HG02678 (cell line): Measurements from ENCODE around the gene GAS7.

Experiments used
- ATAC-seq: cut with Tn5 transposase; IDR thresholded peaks from one replicate; pipeline ENCODE4 v1.9.1; 2021; ENCODE audit warnings: mild to moderate bottlenecking, moderate library complexity; ENCODE audit not compliant: unreplicated experiment

Gene GAS7

DNA sequence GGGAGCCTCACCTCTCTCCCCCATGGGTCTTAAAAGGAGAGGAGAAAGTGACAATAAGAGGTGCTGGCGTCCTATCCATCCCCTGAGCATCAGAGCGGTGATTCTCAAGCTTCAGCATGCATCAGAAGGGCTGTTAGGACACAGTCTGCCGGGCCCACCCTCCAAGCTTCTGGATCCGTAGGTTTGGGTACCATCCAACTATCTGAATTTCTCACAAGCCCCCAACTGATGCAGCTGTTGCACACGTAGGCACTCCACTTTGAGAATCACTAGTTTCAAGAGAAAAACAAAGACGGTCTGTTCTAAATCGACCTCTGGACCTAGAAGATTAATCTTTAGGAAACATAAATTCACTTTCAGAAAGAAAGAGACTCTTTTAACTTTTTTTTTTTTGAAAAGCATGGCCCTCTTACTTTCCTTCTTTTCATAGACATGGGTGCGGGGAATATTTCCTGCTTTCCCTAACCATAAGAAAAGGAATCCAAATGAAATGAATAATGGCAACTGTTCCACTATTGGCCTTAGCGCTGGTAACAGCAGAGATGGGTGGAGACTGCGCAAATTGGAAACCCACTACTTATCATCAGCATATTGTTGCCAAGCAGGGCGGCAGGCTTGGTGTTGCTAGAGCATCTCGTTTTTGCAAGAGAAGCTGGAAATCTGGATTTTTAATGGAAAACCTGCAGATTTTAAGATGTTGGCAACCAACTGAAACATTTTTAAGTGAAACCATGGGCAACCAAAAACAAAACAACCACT lies 144.4 kb downstream of the GAS7 start:
- ATAC-seq: no peak

DNA sequence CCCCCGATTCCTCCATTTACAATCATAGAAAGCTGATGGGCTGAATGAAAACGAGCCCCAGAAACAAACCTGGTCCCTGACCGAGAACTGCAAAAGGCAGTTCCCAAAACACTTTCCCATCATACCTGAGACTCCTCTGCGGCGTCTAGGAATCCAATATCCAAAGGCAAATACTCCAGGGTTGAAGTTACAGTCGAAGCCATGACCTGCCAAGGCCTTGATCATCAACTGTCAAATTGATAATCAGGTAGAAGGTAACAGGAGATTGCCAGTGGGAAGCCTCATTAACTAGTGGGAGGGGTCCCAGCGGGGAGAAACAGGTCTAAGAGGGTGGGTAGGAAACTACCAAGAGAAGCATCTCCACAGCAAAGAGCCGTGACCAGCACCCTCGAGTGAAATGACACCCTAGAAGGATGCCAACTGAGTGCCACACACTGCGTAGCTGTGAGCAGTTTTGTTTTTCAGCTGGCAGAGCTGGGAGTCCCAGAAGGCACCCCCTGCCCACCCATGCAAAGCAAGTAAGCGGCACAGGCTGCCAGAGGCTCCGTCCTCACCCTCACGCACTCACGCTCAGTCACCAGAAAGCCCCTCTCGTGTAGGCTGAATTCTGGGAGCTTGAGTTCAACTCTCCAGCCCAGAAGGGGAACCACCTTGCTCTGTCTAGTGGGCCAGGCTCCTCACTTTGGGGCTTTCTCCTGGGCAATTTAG lies 146.1 kb downstream of the GAS7 start:
- ATAC-seq: peak; percentile 44

DNA sequence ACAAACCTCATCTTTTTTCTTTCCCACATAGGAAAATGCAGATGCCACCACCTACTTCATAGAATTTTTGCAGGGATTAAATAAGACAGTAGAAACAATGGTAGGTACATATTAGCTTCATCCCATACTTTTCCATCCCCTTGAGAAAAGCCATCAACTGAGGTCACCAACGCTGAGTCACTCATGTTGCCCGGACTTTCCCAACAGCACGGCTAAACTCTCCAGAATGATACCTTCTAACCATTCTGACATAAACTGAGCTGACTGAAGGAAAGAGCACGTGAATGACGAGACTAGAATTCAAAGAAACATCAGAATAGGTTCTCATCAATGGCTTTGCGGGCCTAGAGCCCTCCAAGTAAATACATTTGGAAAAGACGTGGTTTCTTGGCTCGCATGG lies 147.3 kb downstream of the GAS7 start:
- peak; percentile 15 for ATAC-seq

DNA sequence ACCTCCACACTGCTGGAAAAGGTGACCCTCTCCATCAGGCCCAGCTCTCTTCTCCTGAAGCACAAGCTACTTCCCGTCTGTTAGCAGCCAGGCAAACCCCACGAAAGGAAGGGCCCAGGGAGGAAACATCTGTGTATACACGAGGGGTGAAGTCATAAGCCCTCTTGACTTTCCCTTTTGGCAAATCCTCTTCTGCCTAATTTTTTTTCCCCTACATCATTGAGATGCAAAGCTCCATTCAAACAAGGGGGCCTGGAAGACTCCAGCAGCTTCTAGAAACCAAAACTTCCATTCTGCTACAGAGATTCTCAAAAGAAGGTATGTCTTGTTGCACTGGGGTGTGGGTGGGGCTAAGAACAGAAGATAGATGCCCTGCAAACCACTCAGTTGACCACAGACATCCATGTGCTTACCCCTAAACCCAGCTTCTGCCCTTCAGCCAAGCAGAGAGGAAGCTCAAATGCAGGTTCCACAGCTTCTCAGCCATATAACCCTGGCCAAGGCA lies 147.8 kb downstream of the GAS7 start:
- peak; percentile 54 for ATAC-seq

DNA sequence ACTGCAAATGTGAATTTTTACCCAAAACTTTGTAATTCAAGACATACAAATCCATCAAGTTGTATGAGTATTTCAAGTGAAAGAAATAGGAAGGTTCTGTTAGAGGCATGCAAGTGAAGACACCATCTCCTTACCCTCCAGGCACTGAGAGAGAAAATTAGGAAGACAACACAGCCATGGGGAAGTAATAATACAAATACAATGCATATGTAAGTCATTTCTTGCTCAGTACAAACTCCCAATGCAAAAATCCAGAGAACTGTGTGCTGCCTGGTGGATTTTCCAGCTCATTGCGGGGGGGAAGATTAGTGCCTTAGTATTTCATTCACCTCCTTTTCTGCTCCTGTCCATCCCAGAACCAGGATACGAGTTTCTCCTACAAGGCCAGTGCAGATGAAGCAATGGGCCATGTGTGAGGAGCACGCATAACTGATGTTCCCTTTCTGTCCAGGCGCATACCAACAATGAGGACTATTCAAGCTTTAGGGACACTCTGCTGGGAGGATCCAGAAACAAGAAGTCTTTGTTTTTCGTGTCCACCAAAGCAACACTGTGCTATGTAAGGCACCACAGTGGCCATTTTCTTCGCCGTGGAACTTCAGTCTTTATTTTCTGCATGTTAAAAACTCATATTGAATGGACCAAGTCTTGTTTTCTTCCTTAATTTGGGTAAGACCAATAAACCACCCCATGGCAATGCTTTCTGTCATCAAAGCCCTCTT lies 149.6 kb downstream of the GAS7 start:
- ATAC-seq: no peak

DNA sequence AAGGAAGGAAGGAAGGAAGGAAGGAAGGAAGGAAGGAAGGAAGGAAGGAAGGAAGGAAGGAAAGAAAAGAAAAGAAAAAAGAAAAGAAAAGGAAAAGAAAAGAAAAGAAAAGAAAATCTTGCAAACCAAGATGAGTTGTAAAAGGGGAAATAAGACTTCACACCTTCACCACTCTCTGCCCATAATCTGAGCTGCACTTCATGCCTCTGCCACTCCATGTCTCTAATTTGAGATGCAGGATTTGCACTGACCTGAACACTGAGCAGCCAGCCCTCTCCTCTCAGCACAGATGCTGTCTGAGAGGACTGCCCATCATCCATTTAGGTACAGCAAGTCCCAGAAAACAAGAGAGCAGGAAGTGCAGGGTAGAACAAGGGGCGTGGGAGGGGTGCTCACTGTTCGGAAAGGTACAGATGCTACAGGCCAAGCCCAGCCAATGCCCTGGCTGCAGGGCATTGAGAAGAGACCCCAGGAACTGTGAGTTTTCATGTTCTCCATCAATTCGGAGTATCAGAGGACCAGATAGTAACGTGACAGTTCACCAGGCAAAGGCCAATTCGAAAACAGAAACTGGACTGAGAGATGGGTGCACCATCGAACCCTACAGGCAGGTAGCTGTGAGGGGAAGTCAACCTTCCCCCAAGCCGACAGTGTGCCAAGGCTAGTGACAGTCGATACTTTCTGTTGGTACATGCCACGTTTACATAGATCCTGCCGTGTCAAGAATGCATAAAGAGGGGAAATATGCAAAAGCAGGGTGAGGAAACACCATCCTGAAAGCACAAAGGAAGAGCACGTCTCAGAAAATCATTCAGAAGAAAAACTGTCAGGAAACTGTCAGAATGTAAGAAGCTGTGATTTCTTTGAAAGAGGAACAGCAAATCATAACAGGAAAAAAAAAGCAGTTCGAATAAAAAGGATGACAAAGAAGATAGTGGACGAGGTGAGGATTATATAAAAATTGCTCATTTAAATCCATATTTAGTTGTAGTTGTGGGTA lies 151.3 kb downstream of the GAS7 start:
- peak; percentile 44 for ATAC-seq

DNA sequence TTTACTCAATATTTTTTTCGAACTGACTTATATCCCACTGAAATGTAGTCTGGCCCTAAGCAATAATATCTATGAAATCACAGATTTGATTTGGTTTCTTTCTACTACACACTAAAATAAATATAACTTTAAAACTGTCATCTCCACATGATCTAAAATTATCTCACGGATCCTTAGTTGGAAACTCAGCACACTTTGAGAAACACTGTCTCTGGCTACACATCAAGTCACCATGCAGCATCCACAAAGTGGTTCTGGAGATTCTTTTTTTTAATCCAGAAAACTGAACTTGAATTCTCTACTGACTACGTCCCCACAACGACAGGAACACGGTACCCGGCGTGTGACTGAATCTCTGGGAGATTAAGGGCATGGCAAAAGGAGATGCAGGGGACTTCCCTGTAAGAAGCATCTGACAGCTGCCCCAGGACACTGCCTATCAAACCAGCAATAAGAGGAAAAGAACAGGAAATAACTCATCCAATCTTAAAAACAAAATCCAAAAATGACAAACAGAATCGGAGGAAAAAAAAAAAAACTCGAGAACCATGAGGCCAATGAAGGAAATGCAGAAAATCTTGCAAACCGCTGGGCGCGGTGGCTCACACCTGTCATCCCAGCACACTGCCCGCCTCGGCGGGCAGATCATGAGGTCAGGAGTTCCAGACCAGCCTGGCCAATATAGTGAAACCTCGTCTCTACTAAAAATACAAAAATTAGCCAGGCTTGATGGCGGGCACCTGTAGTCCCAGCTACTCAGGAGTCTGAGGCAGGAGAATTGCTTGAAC lies 152.3 kb downstream of the GAS7 start:
- no peak for ATAC-seq

DNA sequence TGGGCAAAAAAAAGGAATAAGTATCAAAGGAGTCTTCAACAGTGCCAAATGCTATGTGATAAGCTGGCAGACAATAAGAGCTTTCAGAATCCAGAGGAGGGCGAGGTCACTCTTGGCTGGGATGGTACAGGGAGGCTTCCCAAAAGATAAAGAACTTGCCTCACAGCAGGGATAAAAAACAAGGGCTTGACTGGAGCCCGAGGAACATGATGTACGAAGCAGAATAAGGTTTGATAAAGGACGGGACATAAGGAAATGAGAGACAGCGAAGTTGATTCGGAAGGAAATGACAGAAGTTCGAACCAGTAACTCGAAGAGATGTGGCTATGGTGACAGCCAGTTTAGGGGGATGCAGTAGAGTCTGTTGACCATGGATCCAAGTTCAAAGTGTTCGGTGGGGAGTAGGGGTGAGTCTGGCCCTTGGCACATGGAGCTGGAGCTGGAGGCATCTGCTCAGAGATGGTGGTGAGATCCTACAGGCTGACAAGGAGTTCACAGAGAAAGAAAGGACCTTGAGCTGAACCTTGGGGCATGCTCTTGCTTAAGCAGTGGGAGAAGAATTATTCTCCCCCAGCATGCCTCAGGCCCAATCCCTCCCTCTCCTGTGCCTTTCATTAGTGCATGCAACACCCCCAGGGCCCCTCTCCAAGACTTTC lies 155.7 kb downstream of the GAS7 start:
- ATAC-seq: no peak

DNA sequence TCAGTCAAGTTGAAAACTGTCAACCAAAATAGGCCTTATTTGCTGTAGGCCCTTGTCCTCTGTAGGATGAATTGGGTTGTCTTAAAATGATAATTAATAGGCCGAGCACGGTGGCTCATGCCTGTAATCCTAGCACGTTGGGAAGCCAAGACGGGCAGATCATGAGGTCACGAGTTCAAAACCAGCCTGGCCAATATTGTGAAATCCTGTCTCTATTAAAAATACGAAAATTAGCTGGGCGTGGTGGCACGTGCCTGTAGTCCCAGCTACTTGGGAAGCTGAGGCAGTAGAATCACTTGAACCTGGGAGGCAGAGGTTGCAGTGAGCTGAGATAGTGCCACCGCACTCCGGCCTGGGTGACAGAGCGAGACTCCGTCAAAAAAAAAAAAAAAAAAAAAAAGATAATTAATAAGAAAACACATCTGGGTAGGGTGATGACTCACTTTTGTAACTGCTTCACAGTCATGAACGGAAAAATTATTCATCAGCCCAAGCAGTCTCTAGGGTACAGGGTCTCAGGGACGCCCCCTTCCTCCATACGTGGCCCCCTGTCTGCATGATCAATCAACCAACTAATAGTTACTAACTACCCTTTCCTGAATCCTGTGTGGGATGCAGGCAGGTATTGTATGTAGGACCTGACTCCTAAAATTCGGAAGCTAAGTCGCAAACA lies 156.4 kb downstream of the GAS7 start:
- peak; percentile 40 for ATAC-seq

DNA sequence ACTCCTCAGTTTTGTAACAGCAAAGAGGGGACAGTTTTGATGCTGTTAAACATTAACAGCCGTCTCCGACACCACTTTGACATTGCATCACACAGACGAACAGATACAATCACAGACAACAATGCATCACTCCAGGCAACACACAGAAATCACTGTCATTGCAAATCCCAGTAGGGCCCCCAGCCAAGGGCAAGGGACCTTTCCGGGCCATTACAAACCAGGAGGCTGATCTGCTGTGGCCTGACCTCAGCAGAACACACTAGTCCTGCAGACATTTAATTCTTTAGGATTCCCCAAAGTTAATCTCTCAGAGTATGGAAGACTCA lies 157.2 kb downstream of the GAS7 start:
- peak; percentile 30 for ATAC-seq

DNA sequence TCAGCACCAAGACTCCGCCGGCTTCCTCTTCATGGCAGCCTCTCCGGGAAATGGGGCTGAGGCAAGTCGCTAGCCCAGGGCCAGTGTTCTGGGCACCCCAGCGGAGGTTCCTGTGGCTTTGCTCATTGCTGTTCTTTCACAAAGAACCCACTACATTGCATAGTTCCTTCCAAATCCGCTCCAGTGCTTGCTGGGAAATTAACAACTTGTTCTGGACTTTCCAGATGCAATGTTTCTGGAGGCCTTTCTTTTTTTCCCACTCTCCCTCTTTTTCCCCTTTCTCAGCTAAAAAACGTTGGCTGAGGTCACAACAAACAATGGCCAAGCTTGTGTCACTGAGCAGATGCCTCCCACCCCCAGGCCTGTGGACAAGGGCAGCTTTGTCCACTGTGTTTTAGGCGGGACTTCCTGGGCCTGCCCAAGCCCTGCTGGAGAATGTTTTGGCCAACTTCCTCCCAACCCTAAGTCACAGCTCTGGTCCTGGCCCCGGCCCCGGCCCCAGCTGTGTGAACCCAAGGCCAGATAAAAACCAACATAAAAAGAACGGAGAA lies 161.8 kb downstream of the GAS7 start:
- no peak for ATAC-seq

DNA sequence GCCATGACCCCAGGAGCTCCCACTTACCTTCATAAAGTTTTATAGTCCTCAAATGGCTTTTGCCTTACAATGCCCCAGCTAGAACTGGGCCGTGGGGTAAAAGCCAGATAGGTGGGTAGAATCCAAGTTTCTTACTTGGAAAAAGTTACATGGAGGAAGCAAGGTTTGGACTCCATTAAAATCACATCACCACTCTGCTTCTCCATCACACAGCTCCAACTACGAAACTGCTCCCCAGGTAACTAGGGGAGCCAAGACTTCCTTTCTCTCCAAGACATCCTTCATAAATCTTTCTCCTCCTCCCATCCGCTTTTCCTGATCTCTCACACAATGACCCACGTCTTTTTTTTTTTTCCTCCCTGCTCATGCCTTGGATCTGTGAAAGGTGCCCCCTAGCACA lies 162.5 kb downstream of the GAS7 start:
- ATAC-seq: no peak

DNA sequence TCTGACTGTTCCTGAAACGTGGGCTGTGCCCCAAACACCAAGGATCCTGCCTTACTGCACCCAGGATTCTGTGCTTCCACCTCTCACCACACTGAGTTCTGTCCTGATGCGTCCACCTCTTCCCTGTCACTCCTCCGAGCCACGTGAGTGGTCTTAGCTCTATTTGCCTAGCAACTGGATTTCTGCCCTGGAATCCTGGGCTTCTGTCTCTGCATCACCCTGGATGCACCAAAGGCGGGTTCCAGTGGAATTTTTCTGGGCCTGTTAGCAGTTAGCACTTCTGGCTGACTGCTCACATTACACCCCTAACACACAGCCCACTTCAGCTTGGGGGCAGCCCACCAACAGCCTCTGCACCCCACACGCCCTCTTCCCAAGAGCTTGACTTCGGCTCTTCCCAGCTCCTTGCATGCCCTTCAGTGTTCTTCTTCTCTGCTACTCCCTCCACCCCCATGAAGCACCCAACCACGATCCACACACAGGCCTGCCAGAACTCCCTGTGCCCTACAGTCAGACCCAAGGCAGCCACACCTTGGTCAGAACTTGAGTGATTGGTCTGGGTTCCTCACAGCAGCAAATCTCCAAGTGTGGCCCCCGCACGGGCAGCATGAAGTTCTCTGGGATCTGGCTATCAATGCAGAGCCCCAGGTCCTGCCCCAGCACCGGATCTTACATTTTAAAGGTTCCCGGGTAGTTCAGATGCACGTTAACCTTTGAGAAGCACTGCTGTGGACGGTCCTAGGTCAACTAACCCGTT lies 163.5 kb downstream of the GAS7 start:
- ATAC-seq: no peak

DNA sequence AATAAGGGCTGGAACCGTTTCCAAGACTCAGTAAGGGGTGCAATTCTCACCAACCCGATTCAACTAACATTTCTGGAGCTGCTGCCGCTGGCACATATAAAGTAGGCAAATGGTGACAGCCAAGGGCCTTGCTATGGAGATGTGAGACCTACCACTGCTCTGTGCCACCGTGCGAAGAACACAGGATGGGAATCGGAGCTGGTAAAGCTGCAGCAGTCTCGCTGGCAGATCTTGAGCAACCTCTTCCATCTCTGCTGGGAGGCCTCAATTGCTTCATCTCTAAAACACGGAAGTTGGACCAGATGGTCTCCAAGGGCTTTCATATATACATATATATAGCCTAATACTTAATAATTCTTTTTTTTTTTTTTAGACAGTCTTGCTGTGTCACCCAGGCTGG lies 164.4 kb downstream of the GAS7 start:
- peak; percentile 25 for ATAC-seq

DNA sequence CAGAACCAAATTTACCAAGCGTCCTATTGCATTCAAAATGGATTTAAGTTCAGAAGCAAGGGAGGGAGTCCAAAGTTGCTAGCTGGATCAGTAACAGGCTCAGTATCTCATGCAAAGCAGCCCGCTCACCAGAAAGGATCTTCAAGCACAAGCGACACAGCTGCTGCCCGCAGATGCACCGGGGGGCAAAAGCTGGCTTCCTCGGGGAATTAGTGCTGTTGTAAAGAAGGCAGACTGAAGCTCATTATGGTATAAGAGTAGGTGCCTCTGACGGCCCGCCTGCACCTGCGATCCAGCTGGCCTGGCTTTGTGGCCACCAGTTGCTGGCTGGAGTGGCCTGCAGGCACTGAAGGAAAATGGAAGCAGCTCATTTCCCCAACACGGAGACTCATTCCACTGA lies 165.0 kb downstream of the GAS7 start:
- peak; percentile 77 for ATAC-seq

DNA sequence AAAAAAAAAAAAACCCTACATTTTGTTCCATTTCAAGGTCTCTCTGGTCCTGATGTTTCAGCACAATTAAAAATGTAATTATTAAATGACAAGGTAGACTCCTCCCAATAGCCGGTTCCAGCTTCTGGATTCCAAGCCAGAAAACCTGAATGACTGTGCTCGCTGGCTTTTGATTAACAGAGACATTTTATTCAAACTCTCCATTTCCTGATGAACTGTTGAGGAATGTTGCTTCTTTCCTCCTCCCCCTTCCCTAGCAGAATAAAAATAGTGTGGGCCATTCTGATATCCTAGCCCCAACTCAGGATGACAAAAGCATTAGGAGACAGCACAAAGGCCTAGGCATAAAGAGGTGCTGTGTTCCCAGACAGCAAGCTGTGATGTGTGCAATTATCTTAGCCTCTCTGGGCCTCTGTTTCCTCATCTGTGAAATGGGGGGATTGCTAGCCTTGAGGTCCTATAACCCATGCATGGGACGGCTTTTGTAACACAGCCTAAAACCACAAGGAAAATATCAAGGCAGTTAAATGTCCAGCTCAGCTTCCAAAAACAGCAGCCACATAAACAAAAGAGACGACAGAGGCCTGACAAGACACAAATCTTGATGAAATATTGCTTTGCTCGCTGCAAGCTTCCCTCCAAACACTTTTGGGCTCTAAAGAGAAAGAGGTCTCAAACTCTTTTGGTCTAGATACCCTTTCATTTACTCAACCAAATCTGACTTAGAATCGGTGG lies 166.1 kb downstream of the GAS7 start:
- no peak for ATAC-seq

DNA sequence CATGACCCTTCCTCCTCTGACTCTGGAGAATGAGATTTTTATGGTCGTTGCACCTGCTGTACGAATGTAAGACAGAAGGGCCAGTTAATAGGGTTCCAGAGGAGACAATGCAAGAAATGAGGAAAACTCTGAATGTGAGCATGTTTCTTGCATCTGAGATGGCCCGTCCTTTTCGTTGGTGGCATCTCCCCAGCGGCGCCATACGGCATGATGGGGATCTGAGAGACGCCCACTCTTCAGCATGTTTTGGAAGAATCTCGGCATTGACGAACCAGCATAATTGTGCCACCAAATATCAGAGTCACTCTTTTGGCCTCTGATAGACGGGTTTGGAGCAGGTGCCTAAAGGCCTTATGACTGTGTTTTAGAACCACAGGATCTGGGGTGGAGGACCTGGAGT lies 166.8 kb downstream of the GAS7 start:
- no peak for ATAC-seq
